IPS-NIHi7 (cell line): ENCODE results near the gene CACNA1I.

ENCODE experiments used
- DNase-seq: peaks from one replicate; pipeline ENCODE4 v3.0.0; 2012; ENCODE audit warnings: mixed read lengths; ENCODE audit errors: extremely low spot score

The CACNA1I gene

DNA sequence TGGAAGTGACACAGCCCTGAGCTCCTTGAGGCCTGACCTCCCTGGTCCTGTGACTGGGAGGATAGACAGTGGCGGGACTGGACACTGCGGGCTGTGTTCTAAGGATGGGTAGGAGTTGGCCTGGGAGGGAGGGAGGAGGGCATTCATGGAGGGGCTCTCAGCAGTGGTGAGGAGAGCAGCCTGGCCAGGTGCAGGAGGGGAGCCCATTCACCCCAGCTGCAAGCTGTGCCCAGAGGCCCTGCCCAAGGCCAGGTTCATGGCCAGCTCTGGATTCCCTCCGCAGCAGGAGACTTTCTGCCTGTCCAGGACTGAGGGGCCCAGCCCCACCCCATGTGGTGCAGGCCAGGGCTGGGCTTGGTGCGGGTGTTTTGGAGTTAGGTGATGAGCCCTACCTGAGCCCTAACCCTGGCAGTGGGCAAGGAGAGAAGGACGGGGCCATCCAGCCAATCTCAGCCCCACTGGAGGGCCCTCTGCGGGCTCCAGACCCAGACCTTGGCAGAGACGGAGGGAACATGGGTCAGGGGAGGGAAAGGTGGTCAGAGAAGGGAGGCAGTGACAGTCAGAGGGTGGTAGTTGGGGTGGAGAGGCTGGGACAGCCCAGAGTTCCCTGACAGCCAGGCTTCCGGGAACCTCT is 26.8 kb downstream of the CACNA1I start:
- DNase-seq: no peak

DNA sequence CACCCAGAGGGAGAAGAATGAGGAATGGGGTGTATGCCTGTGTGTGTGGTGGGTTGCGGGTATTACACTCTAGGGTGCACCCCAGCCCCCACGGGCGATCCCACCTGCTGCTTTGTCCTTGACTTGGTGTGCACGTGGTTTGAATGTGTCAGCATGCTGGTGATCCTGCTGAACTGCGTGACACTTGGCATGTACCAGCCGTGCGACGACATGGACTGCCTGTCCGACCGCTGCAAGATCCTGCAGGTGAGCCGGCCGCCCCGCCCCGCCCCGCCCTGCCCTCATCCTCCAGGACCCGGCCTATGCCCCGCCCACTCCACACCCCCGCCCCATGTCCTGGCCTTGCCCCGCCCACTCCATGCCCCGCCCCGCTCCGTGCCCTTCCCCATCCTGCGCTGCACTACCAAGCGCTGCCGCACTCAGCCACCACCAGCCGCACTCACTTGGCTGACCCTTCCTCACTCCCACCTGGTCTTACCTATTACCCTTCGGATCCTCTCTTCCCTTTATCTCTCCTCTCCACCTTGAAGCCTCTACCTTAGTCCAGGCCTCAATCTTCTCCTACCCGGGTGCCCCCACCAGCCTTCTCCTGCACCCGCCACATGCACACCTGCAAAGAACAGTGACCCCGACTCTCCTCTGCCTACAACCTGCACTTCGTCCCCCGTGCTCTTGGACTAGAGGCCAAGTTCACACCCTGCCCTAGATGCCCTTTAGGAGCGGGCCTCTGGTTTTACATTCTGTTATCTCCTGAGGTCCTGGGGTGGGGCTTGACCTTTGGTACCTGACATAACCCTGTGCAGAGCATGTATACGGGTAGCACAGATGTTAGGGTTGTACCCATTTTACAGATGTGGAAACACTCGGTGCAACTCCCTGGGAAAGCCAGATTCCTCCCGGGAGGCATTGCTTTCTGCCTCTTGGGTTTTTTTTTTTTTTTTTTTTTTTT is 27.7 kb downstream of the CACNA1I start:
- DNase-seq: peak; percentile 100

DNA sequence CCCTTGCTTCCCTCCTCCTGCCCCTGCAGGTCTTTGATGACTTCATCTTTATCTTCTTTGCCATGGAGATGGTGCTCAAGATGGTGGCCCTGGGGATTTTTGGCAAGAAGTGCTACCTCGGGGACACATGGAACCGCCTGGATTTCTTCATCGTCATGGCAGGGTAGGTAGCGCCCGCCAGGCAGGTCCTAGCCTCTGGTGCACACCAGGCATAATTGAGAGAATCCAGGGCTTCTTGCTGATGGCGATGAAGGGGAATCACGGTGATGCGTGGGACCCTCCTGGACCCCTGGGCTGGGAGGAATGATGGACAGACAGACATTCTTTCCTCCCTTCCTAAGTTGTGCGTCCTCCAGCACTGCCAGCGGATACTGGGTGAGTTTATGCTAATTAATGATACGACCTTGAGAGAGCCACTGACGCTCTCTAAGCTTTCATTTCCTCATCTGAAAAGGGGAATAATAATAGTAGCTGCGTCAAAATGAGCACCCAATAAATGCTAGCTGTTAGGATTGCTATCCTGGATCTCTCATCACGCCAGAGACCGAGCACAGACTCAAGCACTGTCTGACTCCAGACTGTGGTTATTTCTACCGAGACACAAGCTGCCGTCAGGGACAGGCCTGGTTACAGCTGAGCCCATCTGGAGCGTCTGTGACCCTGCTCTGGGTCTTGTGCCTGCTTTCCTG is 30.1 kb downstream of the CACNA1I start:
- DNase-seq: no peak

DNA sequence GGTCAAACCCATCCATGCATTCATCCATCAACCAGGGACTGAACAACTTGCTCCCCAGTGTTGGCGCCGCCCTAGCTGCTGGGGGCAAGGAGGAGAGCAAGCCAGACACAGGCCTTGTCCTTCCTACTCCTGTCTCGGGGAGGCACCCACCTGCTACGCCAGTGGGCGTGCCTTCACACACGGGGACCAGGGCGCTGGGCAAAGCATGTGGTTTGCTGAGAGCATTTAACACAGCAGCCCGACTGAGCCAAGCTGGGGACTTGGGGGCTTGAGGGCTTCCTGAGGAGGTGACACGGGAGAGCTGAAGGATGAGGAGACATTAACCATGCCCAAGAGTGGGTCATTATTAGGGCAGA is 30.6 kb downstream of the CACNA1I start:
- DNase-seq: no peak

DNA sequence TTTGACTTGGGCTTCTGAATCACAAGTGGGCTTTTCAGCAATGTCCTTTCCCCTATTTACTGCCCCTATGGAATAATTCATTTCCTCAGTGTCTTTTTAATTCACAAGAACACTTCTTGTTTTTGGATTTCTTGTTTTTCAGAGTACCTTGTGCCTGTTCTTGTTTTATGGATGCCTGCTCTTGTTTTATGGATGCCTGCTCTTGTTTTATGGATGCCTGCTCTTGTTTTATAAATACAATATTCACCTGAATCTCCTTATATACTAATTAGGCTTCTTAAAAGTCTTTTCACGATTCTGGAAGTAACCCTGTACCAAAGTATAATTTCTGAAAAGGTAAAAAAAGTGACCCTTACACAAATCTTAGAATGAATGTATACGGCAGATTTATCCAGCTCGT is 32.8 kb downstream of the CACNA1I start:
- no peak for DNase-seq

DNA sequence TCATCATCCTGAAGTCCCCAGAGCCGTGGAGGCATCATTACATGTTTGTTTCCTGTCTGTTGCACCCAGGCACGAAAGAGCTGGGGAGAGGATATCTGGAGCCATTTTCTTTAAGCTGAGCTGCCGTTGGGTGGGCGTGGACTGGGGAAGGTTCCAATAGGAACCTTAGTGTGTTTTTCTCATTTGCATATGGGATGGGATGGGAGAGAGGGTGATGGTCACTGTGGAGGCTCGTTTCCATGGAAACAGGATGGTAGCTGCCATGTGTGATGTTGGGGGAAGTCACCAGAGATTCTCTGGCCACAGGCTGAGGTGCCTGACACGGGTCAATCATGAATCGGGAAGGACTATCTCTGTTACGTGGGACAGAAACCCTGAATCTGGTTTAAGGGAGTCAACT is 39.7 kb downstream of the CACNA1I start:
- DNase-seq: no peak

DNA sequence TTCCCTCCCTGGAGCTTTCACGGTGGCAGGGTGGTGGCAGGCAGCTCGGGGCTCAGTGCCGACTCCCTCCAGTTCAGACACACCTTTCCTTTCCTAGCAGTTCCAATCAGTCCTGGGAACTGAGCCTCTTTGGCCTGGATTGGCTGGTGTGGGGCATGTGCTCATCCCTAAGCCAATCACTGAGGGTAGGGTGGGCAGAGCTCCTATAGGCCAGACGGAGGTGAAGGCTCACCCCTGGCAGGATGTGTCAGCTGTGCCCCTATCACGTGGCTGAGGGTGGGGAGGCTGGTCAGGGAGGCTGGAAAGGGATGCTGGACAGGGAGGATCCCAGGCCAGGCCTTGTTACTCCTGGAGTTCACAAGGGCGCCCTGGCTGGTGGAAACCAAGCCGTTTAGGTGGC is 40.2 kb downstream of the CACNA1I start:
- DNase-seq: no peak

DNA sequence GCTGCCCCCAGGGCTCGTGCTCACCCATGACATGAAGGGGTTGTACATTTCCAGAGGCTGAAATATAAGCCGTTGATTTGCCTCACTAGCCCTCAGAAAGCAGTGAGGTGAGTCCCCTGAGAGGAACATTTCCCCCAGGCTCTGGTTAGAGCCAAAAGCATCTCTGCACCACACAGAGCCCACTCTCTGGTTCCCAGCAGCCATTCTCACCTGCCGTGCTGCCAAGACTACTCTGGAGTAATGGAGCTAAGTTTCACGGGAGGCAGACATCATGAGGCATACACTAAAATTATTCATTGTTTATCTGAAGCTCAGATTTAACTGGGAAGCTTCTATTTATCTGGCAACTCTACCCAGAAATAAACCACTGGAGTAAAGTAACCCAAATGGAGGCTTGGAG is 40.8 kb downstream of the CACNA1I start:
- no peak for DNase-seq

DNA sequence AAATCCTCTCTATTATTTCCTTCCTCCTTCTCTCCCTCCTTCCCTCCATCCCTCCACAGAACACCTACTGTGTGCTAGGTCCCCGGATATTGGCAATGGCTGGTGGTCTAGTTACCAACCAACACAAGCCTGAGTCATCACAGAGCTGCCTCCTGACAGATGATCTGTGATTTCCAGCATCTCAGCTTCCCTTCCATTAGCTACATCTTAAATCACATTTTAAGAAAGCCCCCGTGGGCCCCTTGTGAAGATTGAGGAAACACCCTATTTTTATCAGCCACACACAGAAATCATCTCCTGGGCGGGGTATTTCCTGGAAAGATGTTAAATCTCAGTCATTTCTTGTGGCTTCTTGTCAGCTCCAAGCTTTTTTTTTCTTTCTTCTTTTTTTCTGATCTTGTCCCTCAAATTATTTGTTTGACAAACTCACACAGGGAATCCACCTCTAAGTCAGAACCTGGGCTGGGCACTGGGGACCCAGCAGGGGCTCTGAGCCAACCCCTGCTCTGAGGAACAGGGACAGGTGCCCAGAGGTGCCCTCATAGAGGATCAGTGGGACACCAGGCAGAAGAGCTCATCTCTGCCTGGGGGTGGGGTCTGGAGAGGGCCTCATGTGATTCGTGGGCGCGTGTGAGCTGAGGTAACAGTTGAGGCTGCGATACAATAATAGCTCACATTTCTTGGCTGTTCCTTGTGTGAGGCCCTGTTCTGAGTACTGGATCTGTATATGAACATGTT is 42.4 kb downstream of the CACNA1I start:
- DNase-seq: no peak

DNA sequence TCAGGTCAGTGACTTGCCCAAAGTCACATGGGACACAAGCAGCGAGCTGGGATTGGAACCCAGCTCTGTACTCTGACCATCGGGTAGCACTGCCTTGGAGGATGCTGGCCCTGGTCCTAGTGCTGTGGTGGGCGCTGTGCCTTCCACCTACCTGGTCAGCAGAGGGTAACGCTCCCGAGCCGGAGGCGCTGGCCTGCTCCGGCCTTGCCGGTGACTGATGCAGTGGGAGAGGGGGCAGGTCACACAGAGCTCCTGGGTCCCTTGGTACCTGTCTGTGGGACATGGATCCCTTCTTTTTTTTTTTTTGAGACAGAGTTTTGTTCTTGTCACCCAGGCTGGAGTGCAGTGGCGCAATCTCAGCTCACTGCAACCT is 43.0 kb downstream of the CACNA1I start:
- DNase-seq: no peak

DNA sequence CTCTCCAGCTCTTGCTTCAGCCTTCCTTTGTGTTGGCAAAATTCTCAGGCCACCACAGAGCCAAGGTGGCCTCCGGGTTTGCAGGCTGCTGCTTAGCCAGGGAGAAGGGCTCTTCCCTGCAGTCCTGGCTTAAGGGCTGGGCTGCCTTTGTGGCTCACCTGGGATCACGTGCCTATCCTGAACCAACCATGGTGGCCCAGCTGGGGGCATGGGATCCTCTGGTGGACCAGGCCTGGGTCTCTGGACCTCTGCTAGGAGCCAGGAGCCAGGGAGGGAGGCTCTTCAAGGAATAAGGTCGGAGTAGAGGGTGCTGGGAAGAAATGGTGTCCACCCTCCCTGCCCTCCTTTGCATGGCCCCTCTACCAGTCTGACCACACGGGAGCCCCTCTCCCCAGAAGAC is 43.9 kb downstream of the CACNA1I start:
- no peak for DNase-seq

DNA sequence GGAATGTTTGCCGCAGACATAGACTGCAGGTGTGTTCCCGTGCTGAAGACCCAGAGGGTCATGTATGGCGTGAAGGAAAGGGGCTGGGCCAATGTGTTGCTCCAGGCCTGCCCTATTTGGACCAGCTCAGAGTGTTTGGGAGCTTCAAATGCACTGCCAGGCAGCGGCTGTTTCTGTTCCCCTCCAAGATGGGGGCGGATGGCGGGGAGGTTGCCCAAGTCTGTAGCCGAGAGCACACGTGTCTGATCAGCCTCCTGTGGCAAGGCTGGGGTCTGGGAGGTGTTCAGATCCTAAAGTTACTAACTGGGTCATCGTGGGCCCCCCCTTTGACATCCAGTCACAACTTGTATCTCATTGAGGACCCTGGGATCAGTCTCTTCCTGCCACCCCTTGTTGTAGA is 45.5 kb downstream of the CACNA1I start:
- DNase-seq: no peak

DNA sequence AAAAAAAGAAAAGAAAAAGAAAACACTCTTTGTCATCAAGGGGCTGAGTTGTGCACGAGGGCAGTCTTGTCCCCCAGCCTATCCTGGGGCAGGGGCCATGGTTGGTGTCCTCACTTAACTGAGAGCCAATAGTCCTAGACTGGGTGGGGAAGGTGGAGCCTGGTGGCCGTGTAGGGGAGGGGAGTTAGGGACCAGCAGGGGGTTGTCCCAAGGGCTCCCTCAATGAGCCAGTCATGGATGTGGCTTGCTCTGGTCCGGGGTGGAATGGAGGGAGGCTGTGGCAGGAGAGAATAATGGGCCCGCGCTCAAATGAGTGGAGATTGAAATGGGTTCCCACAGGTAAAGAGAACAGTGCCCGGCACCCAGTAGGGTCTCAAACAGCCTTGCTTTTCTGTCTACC is 46.2 kb downstream of the CACNA1I start:
- DNase-seq: no peak

DNA sequence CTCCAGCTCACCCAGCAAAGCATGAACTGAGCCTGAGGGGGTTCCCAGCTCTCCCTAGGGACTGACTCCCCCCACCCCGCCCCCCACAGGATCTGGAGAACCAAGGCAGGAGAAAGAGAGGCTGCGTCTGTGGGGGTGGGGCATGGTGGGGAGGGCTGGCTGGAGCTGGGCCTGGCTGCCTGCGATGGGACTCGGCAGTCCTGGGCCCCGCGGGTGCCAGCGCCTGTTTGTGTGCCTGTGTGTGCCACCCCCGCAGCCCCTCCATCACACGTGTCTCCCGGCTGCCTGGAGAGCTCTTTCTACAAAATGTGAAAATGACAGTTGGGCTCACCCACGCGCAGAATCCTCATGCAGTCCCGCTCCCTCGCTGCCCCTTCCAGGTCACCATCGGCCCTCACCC is 46.8 kb downstream of the CACNA1I start:
- DNase-seq: no peak

DNA sequence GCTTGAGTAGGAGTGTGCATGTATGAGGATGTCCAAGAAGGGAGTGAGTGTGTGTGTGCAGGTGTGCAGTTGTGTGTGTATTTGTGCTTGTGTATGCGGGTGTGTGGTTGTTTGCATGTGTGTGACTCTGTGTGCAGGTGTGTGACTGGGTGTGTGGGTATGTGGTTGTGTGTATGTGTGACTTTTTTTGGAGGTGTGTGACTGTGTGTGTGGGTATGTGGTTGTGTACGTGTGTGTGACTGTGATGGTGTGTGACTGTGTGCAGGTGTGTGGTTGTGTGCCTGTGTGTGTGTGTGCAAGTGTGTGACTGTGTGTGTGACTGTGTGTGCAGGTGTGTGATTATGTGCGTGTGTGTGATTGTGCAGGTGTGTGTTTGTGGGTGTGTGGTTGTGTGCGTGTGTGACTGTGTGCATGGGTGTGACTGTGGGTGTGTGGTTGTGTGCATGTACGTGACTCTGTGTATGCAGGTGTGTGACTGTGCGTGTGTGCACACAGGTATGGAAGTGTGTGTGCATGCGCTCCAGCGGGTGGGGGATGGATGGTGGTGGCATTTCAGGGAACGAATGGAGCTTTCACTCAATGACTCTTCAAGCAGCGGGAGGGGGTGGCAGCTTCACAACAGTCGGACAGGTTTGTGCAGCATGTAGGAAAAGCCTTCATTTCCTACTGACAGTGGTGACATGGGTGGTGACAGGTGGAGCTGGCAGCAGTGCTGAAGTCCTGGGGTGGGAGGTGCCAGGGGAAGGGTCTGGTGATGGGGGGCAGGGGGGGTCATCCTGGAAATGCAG is 47.6 kb downstream of the CACNA1I start:
- DNase-seq: no peak

DNA sequence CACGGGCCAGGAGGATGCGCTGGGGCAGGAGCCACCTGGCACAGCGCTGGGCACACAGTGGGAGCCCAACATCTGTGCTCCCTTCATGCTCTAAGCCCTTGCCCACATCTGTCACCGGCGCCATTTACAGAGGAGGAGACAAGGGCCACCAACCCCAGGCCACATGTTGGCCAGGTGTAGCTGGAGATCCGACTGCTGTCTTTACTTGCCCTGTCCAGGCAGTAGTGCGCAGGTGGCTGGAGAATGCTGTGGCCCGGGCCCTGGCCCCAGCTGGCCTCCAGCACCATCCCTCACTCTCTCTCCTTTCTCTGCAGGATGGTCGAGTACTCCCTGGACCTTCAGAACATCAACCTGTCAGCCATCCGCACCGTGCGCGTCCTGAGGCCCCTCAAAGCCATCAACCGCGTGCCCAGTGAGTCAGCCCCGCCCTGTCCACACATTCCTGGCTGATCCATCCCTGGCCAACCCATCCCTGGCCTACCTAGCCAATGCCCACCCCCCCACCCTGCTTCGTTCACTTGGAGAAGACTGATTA is 48.5 kb downstream of the CACNA1I start:
- DNase-seq: no peak

DNA sequence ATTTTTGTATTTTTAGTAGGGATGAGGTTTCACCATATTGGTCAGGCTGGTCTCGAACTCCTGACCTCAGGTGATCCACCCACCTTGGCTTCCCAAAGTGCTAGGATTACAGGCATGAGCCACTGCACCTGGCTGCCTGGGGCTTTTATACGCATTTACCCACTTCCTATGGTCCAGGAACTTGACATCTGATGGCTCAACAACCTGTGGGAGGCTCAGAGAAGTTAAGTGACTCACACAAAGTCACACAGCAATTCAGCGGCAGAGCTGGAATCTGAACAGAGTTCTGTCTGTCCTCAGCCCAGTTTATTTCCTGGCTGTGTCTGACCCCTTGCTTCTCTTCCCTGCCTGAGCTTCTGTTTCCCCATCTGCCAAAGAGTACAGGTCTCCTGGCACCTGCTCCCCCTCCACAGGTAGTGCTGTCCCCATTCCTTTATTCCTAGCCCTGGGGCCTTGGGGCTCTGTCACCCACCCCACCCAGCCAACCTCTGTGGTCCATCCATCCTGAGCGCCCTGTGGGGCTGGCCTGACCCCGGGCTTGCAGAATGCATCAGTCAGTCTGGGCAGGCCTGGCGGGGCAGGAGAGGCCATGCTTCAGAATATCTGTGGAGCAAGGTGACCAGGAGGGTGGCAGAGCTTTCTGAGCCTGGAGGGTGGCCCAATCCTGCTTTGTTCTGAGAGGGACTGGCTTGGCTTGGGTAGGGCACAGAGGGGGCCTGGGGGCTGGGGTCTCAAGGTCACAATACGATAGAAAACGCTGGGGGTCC is 50.6 kb downstream of the CACNA1I start:
- DNase-seq: no peak

DNA sequence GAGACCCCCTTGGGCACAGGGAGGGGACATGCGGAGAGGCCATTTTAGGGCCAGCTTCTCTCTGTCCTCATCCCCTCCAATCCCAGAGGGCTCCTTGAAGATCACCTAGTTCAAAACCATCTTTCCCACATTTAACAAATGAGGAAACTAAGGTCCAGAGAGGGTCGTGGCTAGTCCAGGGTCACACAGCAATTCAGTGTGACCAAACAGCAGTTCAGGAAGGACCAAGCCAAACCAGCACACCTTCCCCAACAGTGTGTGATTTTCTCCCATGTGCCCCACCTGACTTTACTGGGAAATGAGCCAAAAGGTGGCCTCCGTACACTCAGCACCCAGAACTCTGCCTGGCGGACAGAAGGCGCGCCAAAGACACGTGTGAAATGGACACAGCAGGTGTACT is 51.3 kb downstream of the CACNA1I start:
- no peak for DNase-seq

DNA sequence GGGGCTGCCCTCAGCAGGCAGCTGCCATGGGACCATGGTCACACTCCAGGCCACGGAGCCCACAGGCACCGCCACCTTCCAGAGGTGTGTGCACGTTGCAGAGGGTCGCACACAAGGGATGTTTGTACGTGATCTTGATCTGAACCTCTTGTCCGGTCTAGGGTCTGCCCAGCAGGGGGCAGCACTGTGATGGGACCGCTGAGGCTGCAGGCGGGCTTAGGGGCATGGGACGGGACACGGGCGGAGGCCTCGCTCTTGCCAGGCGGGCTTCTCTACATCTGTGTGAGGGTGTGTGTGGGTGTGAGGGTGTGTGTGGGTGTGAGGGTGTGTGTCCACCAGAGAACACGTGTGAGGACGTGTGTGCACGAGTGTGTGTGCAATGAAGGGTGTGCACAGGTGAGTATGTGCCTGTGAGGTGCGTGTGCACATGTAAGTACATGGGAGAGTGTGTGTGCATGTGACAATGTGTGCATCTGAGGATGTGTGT is 52.4 kb downstream of the CACNA1I start:
- DNase-seq: peak; percentile 88
